Esophagus (tissue), 2 donors: ENCODE data around the gene CRAMP1. TPM values are rescaled to one million over a fixed set of nuclear protein-coding genes. Genes with fewer than 3 reads are reported as not detected.

Experiments
- H3K27ac ChIP-seq, 2 donors: one replicate each; pipeline ENCODE4 v1.5.1; 2013; ENCODE audit warnings: low read depth in 2 of 2, mild to moderate bottlenecking in 2 of 2, inconsistent platforms in 1 of 2, low read length in 1 of 2, moderate library complexity in 1 of 2
- H3K27me3 ChIP-seq, 2 donors: one replicate each; pipeline ENCODE4 v1.6.1; 2013; ENCODE audit warnings: low read length in 2 of 2, control low read depth in 1 of 2, mild to moderate bottlenecking in 1 of 2; ENCODE audit not compliant: insufficient read depth in 2 of 2, control insufficient read depth in 1 of 2
- H3K36me3 ChIP-seq, 2 donors: one replicate each; pipeline ENCODE4 v1.6.1; 2013; ENCODE audit warnings: low read length in 1 of 2; ENCODE audit not compliant: control insufficient read depth in 2 of 2, insufficient read depth in 2 of 2
- H3K4me1 ChIP-seq, 2 donors: one replicate each; pipeline ENCODE4 v1.6.1; 2013; ENCODE audit warnings: low read length in 1 of 2; ENCODE audit not compliant: control insufficient read depth in 2 of 2, insufficient read depth in 2 of 2
- H3K4me3 ChIP-seq, 2 donors: one replicate each; pipeline ENCODE4 v1.5.1; 2013; ENCODE audit warnings: low read length in 2 of 2, mild to moderate bottlenecking in 2 of 2, low read depth in 1 of 2, moderate library complexity in 1 of 2
- H3K9me3 ChIP-seq, 2 donors: one replicate each; pipeline ENCODE4 v1.6.1; 2013; ENCODE audit warnings: mild to moderate bottlenecking in 2 of 2, low read depth in 1 of 2, low read length in 1 of 2, moderate library complexity in 1 of 2; ENCODE audit not compliant: control insufficient read depth in 2 of 2, insufficient read depth in 1 of 2
- WGBS, 2 donors: extraction: QIAGEN DNeasy Blood & Tissue Kit; methylation state at CpG; one replicate each; pipeline ENCODE4 v1.1.7; 2013; 5-methylcytosine and 5-hydroxymethylcytosine counted together
- polyA plus RNA-seq, 2 donors: library from polyadenylated mRNA; stranded (reverse); fragments of 200-250 nt; gene quantifications; one replicate each; pipeline ENCODE4 v1.2.3, GENCODE V29; 2013
- donor health status: healthy with polysubstance abuse.
- donor health status: Bipolar disorder and iron deficiency.

CRAMP1 gene
- polyA plus RNA-seq, 2 donors = 4.8 to 10.5 TPM

DNA sequence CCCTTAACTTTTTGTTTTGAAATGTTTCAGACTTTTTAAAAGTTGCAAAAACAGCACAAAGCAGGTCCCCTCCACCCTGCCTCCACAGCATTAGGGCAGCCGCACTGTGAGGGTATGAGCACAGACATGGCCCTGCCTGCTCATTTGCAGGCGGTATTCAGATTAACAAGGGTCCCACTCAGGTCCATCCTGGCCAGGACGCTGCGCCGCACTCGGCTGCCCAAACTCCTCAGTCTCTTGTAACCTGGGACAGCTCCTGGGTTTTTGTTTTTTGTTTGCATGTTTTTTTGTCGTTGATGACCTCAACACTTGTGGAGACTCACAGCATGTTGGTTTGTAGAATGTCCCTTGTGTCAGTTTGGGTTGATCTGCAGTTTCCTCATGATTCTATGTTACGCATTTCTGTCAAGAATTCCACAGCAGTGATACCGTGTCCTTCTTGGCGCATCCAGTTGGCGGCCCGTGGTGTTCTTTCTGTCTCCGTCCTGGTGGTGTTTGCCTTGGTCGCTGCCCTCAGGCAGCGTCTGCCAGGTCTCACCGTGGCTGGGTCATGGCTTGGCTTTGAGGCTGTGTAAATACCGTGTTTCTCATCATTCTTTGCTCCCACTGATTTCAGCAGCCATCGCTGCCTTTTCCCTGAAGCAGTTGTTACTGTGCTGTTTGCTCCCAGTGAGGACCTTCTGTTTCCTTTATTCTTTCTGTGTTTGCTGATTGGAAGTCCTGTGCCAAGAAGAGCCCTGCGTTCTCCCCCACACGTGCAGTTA is 18.5 kb downstream of the CRAMP1 start:
- WGBS, 2 donors = 87 to 90% methylated on average over 20 of the region's 20 CpGs
- peaks cover 14 to 51% of the 10 kb centered on the region in 2 donors for H3K36me3 ChIP-seq
- no peaks in the 10 kb centered on the region for H3K9me3 ChIP-seq
- no peaks in the 10 kb centered on the region for H3K27me3 ChIP-seq
- H3K4me1 ChIP-seq = peaks cover 0 to 4% of the 10 kb centered on the region in 2 donors
- no peak overlapping the region for H3K4me3 ChIP-seq
- no peak overlapping the region for H3K27ac ChIP-seq

DNA sequence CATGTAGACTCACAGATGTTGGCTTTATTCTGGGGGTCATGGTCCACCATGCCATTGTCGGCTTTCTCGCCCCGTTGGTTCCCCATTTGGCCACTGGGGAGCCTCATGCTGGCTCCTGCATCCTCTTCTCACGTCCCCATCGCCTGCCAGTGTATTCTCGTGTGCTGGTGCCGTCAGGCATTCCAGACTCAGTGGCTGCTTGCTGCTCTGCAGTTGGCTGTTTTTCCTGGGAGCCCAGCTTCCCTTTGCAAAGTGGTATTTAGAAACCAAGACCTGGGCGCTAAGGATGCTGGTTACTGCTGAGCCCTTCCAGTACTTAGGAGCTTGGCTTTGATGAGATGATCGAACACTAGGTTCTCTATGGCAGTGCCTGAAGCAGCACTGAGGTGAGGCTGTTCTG is 19.1 kb downstream of the CRAMP1 start:
- H3K27ac ChIP-seq = no peak overlapping the region
- 88 to 90% methylated on average over 9 of the region's 9 CpGs for WGBS, 2 donors
- H3K9me3 ChIP-seq = no peaks in the 10 kb centered on the region
- H3K4me1 ChIP-seq = peaks cover 0 to 4% of the 10 kb centered on the region in 2 donors
- no peaks in the 10 kb centered on the region for H3K27me3 ChIP-seq
- peaks cover 14 to 46% of the 10 kb centered on the region in 2 donors for H3K36me3 ChIP-seq
- no peak overlapping the region for H3K4me3 ChIP-seq

DNA sequence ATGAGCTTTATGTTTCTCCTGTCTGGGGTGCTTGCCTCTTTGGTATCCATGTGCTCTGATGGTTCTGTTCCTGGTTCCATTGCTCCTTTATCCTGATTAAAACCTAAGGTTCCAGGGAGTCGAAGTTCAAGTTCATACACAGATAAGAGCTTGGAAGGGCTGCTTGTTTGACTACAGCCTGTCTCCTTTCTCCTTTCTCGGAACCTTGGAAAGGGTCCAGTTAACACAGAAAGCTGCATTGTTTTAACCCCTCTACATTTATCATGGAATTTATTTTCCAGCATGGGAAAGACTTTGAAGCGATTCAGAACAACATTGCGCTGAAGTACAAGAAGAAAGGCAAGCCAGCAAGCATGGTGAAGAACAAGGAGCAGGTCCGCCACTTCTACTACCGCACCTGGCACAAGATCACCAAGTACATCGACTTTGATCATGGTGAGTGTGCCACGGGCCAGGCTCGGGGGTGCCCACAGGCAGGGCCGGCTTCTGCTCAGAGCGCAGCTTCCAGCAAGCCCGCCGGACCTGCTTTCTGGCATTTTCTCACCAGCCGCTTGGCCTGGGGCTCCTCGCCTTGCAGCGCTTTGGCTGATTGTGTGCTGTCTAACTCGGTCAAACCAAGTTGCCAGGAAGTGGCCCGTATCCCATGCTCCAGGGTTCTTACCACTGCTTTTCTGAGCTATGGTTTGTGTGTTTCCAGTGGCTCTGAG is 19.9 kb downstream of the CRAMP1 start:
- H3K27me3 ChIP-seq = no peaks in the 10 kb centered on the region
- H3K27ac ChIP-seq = no peak overlapping the region
- WGBS, 2 donors = 80 to 89% methylated on average over 18 of the region's 18 CpGs
- no peak overlapping the region for H3K4me3 ChIP-seq
- no peaks in the 10 kb centered on the region for H3K9me3 ChIP-seq
- H3K36me3 ChIP-seq = peaks cover 14 to 49% of the 10 kb centered on the region in 2 donors
- peaks cover 0 to 4% of the 10 kb centered on the region in 2 donors for H3K4me1 ChIP-seq

DNA sequence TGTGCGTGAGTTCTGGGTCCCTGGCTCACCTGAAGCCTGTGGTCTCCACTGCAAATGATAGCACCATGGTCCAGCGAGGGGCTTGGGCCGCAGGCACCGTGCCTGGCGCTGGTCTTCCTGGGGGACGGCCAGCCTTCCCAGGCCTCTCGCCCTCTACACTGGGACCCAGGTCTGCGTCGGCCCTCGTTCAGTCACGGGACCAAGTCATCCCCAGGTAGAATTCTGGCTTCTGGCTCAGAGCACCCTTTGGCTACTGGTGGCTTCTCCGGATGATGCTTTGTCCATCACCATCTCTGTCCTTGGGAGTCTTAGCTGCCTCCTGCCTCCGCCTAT is 20.4 kb downstream of the CRAMP1 start:
- no peaks in the 10 kb centered on the region for H3K27me3 ChIP-seq
- no peaks in the 10 kb centered on the region for H3K9me3 ChIP-seq
- H3K36me3 ChIP-seq = peaks cover 14 to 52% of the 10 kb centered on the region in 2 donors
- peaks cover 0 to 4% of the 10 kb centered on the region in 2 donors for H3K4me1 ChIP-seq
- H3K4me3 ChIP-seq = no peak overlapping the region
- 95% methylated on average over 13 of the region's 13 CpGs for WGBS, 2 donors
- no peak overlapping the region for H3K27ac ChIP-seq

DNA sequence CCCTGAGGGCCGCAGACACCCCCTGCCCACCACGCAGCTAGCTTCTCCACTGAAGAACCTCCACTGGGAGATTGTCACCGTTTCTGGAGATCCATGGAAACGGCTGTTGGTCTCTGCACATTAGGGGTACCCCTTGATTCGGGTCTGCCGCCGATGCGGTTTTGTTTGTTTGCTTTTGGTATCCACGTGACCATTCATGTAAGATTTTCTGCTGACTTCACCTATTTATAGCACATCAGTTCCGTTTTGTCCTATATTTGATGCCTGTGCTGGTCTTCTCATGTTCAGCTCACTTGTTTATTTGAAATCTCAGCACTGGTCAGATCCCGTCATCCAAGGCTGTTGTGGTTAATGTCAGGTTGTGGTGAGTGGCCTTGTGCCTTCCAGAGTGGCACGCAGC is 21.1 kb downstream of the CRAMP1 start:
- Histone ChIP-seq H3K27me3 (no peaks in the 10 kb centered on the region), H3K9me3 (no peaks in the 10 kb centered on the region), H3K4me3 (no peak overlapping the region), H3K4me1 (peaks cover 0 to 4% of the 10 kb centered on the region in 2 donors), H3K36me3 (peaks cover 19 to 59% of the 10 kb centered on the region in 2 donors), H3K27ac (no peak overlapping the region)
- WGBS, 2 donors = 89 to 93% methylated on average over 12 of the region's 12 CpGs

DNA sequence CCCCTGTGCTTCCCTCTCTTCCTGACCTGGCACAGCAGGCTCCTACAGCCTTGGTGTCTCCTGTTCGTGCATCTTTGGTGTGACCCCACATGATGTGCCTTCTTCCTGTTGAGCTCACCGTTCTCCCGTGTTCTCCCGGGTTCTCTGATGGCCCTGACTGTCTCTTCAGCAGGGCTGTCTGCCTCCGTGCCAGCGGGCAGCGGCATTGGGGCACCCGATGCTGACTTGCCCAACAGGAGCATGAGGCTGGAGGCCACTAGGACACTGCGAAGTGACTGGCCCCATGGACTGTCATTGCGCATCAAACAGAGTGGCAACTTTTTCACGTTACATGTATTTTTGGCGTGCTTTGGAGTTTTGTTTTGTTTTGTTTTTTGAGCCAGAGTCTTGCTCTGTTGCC is 22.4 kb downstream of the CRAMP1 start:
- peaks cover 31 to 59% of the 10 kb centered on the region in 2 donors for H3K36me3 ChIP-seq
- H3K4me1 ChIP-seq = no peaks in the 10 kb centered on the region
- 97% methylated on average over 12 of the region's 12 CpGs for WGBS, 2 donors
- no peak overlapping the region for H3K4me3 ChIP-seq
- H3K27ac ChIP-seq = no peak overlapping the region
- no peaks in the 10 kb centered on the region for H3K9me3 ChIP-seq
- H3K27me3 ChIP-seq = no peaks in the 10 kb centered on the region

DNA sequence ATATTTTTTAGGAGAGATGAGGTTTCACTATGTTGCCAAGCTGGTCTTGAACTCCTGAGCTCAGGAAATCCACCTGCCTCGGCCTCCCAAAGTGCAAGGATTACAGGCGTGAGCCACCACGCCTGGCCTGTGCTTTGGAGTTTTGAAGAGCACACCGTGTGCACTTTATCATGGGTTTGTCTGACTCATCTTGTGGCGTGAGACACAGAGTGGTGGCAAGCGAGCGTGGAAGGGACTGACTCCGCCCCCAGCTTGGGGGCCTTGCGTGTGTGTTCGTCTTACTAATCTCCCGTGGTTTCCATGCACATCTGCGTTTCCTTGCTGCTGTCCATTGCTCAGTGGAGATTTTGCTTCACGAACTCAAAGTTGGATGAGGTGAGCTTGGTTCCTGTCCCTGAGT is 22.9 kb downstream of the CRAMP1 start:
- peaks cover 31 to 58% of the 10 kb centered on the region in 2 donors for H3K36me3 ChIP-seq
- 87 to 92% methylated on average over 13 of the region's 13 CpGs for WGBS, 2 donors

DNA sequence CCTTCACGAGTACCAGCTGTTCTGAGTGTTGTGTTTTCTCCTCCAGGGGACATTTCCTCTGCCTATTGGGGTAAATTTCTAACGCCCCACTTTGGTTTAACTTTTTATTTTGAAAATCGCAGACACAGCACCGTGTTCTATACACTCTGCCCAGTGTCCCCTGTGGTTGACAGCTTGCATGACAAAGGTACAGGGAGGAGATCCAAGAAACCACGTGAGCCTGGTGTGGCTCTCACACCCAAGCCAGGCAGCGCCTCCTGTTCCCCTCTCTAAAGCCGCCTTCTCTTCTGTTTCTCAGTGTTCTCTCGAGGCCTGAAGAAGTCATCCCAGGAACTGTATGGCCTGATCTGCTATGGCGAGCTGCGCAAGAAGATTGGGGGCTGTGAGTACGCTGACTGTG is 25.4 kb downstream of the CRAMP1 start:
- peaks cover 45 to 71% of the 10 kb centered on the region in 2 donors for H3K36me3 ChIP-seq
- H3K27me3 ChIP-seq = no peaks in the 10 kb centered on the region
- H3K27ac ChIP-seq = no peak overlapping the region
- no peaks in the 10 kb centered on the region for H3K9me3 ChIP-seq
- no peak overlapping the region for H3K4me3 ChIP-seq
- H3K4me1 ChIP-seq = no peaks in the 10 kb centered on the region
- WGBS, 2 donors = 89 to 91% methylated on average over 11 of the region's 11 CpGs

More for the DNA sequence above, 22.9 kb downstream of the CRAMP1 start:
- no peaks in the 10 kb centered on the region for H3K4me1 ChIP-seq
- no peak overlapping the region for H3K4me3 ChIP-seq
- no peaks in the 10 kb centered on the region for H3K27me3 ChIP-seq
- no peaks in the 10 kb centered on the region for H3K9me3 ChIP-seq
- H3K27ac ChIP-seq = no peak overlapping the region

DNA sequence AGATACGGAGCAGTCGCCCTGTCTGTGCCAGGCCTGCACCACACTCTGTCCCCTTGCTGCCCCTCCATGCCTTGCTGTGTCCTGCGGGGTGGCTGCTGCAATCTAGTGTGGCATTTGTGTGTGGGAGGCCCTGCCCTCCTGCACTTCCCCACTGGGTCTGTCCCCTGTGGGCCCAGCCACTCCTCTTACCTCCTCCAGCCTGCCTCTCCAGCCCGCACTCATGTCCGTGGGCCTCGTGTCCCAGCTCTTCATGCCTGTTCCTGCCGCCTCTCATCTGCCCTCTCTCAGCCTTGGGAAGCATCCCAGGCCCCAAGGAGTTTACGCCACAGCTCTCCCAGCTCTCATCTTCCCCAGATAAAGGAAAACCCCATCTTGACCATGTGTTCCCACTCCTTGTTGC is 26.6 kb downstream of the CRAMP1 start:
- no peak overlapping the region for H3K27ac ChIP-seq
- no peak overlapping the region for H3K4me3 ChIP-seq
- peaks cover 41 to 66% of the 10 kb centered on the region in 2 donors for H3K36me3 ChIP-seq
- H3K9me3 ChIP-seq = no peaks in the 10 kb centered on the region
- H3K27me3 ChIP-seq = no peaks in the 10 kb centered on the region
- 96 to 98% methylated on average over 6 to 8 of the region's 8 CpGs for WGBS, 2 donors
- H3K4me1 ChIP-seq = peaks cover 0 to 2% of the 10 kb centered on the region in 2 donors
